HepG2 (cell line): Measurements from ENCODE around the gene ATP11B. TPM values are rescaled to one million over a fixed set of nuclear protein-coding genes. Genes with fewer than 3 reads are reported as not detected.

Source experiments
- ATAC-seq: fragments of 200-7000 bp; cut with Tn5 transposase; 3 replicates; pipeline ENCODE4 v1.9.1; 2020; ENCODE audit warnings: mild to moderate bottlenecking, moderate library complexity
- BruUV-seq: library from RNA; stranded (reverse); fragments of 400-500 nt; replicated peaks from 2 replicates; lab custom pipeline; 2021; lab: Mats Ljungman, UMichigan
- CTCF ChIA-PET: fragments of 300-600 bp; formaldehyde crosslinking; extraction: SDS; loops from one replicate; lab custom pipeline; 2021; ENCODE audit warnings: low total read pairs, inconsistent platforms, low intra/inter-chr PET ratio; lab: Yijun Ruan, JAX
- POLR2A ChIA-PET: fragments of 350-600 bp; sonication (Branson Sonifier 250); formaldehyde crosslinking; loops from one replicate; lab custom pipeline; 2020; ENCODE audit warnings: antibody characterized with exemption, inconsistent platforms; lab: Yijun Ruan, JAX
- DNase-seq: peaks from one replicate; pipeline ENCODE4 v3.0.0-alpha.2; 2015; ENCODE audit warnings: low spot score
- FAIRE-seq: peaks from 3 replicates; lab custom pipeline; 2011; peaks lifted over from hg19 to GRCh38; lab: Jason Lieb, UNC
- H2AFZ ChIP-seq: one replicate; pipeline ENCODE4 v1.6.1; 2011; ENCODE audit warnings: low read length, inconsistent platforms
- H3K27ac ChIP-seq: fragments of 300-600 bp; 3 replicates; pipeline ENCODE4 v1.8.0; 2011; ENCODE audit warnings: mixed run types, mild to moderate bottlenecking, mixed read lengths, low read length, inconsistent platforms; ENCODE audit not compliant: insufficient read depth; ENCODE audit errors: extremely low read length
- H3K27me3 ChIP-seq, 2 experiments: fragments of 200-600 bp in 1 of 2; 2 replicates in 1 of 2; 3 replicates in 1 of 2; pipeline versions ENCODE4 v1.6.0 to v1.8.0; 2011; ENCODE audit warnings: low read length in 2 of 2, mild to moderate bottlenecking in 2 of 2, moderate library complexity in 2 of 2, inconsistent platforms in 1 of 2; ENCODE audit not compliant: insufficient read depth in 2 of 2, control insufficient read depth in 1 of 2
- H3K36me3 ChIP-seq, 2 experiments: fragments of 200-600 bp in 1 of 2; replicated peaks in 1 of 2; 2 replicates in 1 of 2; 3 replicates in 1 of 2; pipeline versions ENCODE4 v1.5.1 to v1.8.0; 2011; ENCODE audit warnings: low read length in 2 of 2, inconsistent platforms in 1 of 2; ENCODE audit not compliant: insufficient read depth in 2 of 2, control insufficient read depth in 1 of 2
- H3K4me1 ChIP-seq: 2 replicates; pipeline ENCODE4 v1.5.1; 2012; ENCODE audit warnings: low read length, inconsistent platforms; ENCODE audit not compliant: insufficient read depth
- H3K4me2 ChIP-seq: 2 replicates; pipeline ENCODE4 v1.6.0; 2011; ENCODE audit warnings: low read depth, low read length, inconsistent platforms
- H3K4me3 ChIP-seq, 3 experiments: fragments of 200-600 bp in 1 of 3; sonication (generic), shearing (Covaris generic) in 1 of 3; replicated peaks in 1 of 3; 2 replicates each; pipeline ENCODE4 v1.5.1; 2011 to 2016; ENCODE audit warnings: low read length in 3 of 3, inconsistent platforms in 2 of 3, low read depth in 2 of 3, mild to moderate bottlenecking in 2 of 3, control low read depth in 1 of 3, mixed read lengths in 1 of 3; ENCODE audit not compliant: insufficient read depth in 1 of 3
- H3K79me2 ChIP-seq: one replicate; pipeline ENCODE4 v1.6.1; 2011; ENCODE audit warnings: low read length, inconsistent platforms; ENCODE audit not compliant: insufficient read depth
- H3K9ac ChIP-seq: 2 replicates; pipeline ENCODE4 v1.6.0; 2011; ENCODE audit warnings: mild to moderate bottlenecking, low read depth, low read length, inconsistent platforms; ENCODE audit not compliant: insufficient read depth
- H3K9me3 ChIP-seq: 2 replicates; pipeline ENCODE4 v1.5.1; 2012; ENCODE audit warnings: mild to moderate bottlenecking, low read length
- H4K20me1 ChIP-seq: 2 replicates; pipeline ENCODE4 v1.6.0; 2011; ENCODE audit warnings: inconsistent platforms, mild to moderate bottlenecking, low read length, moderate library complexity; ENCODE audit not compliant: insufficient read depth
- AGO1 ChIP-seq: fragments of 200-400 bp; formaldehyde crosslinking; IDR thresholded peaks from 2 replicates; pipeline ENCODE4 v1.6.1; 2017; ENCODE audit warnings: mild to moderate bottlenecking, low read depth, low read length, moderate library complexity; ENCODE audit not compliant: poor library complexity, severe bottlenecking
- CEBPB ChIP-seq: IDR thresholded peaks from 2 replicates; pipeline ENCODE4 v1.6.1; 2011; ENCODE audit warnings: low read depth, low read length, improper control_type of control experiment, borderline replicate concordance
- CENPBD1 ChIP-seq: sonication (generic); formaldehyde crosslinking; IDR thresholded peaks from 2 replicates; pipeline ENCODE4 v1.8.0; 2022; ENCODE audit warnings: missing genetic modification reagents, low read depth, mild to moderate bottlenecking, borderline replicate concordance
- DR1 ChIP-seq: sonication (generic); formaldehyde crosslinking; IDR thresholded peaks from 2 replicates; pipeline ENCODE4 v1.8.0; 2021; ENCODE audit warnings: mild to moderate bottlenecking, missing genetic modification reagents, inconsistent platforms
- MTA1 ChIP-seq: sonication (generic); formaldehyde crosslinking; IDR thresholded peaks from 2 replicates; pipeline ENCODE4 v1.4.0; 2020; ENCODE audit warnings: missing genetic modification reagents, mild to moderate bottlenecking, borderline replicate concordance
- MXI1 ChIP-seq: IDR thresholded peaks from 3 replicates; pipeline ENCODE4 v1.6.1; 2012; ENCODE audit warnings: low read depth, low read length, inconsistent platforms, borderline replicate concordance
- MYC ChIP-seq: sonication (generic); formaldehyde crosslinking; IDR thresholded peaks from 2 replicates; pipeline ENCODE4 v1.9.0; 2021; ENCODE audit warnings: missing genetic modification reagents, borderline replicate concordance
- ONECUT2 ChIP-seq: sonication (generic); formaldehyde crosslinking; IDR thresholded peaks from 2 replicates; pipeline ENCODE4 v1.4.0; 2020; ENCODE audit warnings: missing genetic modification reagents
- SMARCE1 ChIP-seq: fragments of 450-650 bp; IDR thresholded peaks from 2 replicates; pipeline ENCODE4 v1.6.1; 2017; ENCODE audit warnings: borderline replicate concordance
- TEF ChIP-seq: sonication (generic); formaldehyde crosslinking; IDR thresholded peaks from 2 replicates; pipeline ENCODE4 v1.5.0; 2020; ENCODE audit warnings: missing genetic modification reagents
- ZNF274 ChIP-seq: sonication (generic); formaldehyde crosslinking; IDR thresholded peaks from 2 replicates; pipeline ENCODE4 v1.5.1; 2020; ENCODE audit warnings: mild to moderate bottlenecking, missing genetic modification reagents
- ZNF281 ChIP-seq: sonication (generic); formaldehyde crosslinking; IDR thresholded peaks from 2 replicates; pipeline ENCODE4 v1.4.0; 2020; ENCODE audit warnings: missing genetic modification reagents, borderline replicate concordance
- ZNF296 ChIP-seq: sonication (generic); formaldehyde crosslinking; conservative IDR thresholded peaks from 2 replicates; pipeline ENCODE4 v1.5.0; 2020; ENCODE audit warnings: mild to moderate bottlenecking, missing genetic modification reagents
- ZNF768 ChIP-seq: sonication (generic); formaldehyde crosslinking; IDR thresholded peaks from 2 replicates; pipeline ENCODE4 v1.4.0; 2020; ENCODE audit warnings: missing genetic modification reagents
- ZXDC ChIP-seq: sonication (generic); formaldehyde crosslinking; IDR thresholded peaks from 2 replicates; pipeline ENCODE4 v1.5.0; 2020; ENCODE audit warnings: mild to moderate bottlenecking, missing genetic modification reagents
- WGBS: methylation state at CpG from one replicate; pipeline ENCODE4 v1.1.6; 2017; ENCODE audit warnings: low lambda C conversion rate; 5-methylcytosine and 5-hydroxymethylcytosine counted together
- in situ Hi-C: cut with HindIII; loops from 2 replicates; pipeline ENCODE4 v1.10.0; 2017; ENCODE audit warnings: low pct_unique_long_range_greater_than_20kb; ENCODE audit not compliant: extremely low pct_ligation_motif_present
- intact Hi-C: fragments of 100-400 bp; cut with micrococcal nuclease; formaldehyde crosslinking; loops from one replicate; pipeline ENCODE4 v1.10.0; 2022; ENCODE audit not compliant: unreplicated experiment
- polyA plus RNA-seq, 8 experiments: library from polyadenylated mRNA; depleted of rRNA in 3 of 8; stranded (reverse) in 7 of 8; unstranded in 1 of 8; fragments of >200 nt; fragmentation: Illumina TruSeq in 4 of 8; extraction: Trizol in 4 of 8; gene quantifications; 2 replicates each; pipeline versions ENCODE4 v1.2.1 to v1.2.3, GENCODE V29; 2011 to 2016; ENCODE audit warnings: low read depth in 4 of 8, missing spikeins in 1 of 8, mixed read lengths in 1 of 8; ENCODE audit not compliant: insufficient read depth in 1 of 8
- total RNA-seq, 5 experiments: library from RNA; depleted of rRNA; stranded (reverse); fragments of >200 nt; fragmentation: Illumina TruSeq; extraction: Trizol; gene quantifications; 2 replicates each; pipeline ENCODE4 v1.2.3, GENCODE V29; 2016; ENCODE audit warnings: low read depth in 1 of 5

Gene ATP11B
- total and polyA plus RNA-seq, 2 of the 13 experiments (the other 11 are each of a cell fraction or from before 2014, with no cell fraction given): 10.1 to 22.9 TPM

- intact Hi-C loops: no loop called here
- H3K4me3 ChIP-seq: no peak overlapping the region
- peaks cover 0 to 23% of the 10 kb centered on the region in 2 experiments; a peak in 4 of 5 replicates for H3K27me3 ChIP-seq
- H3K79me2 ChIP-seq: no peaks in the 10 kb centered on the region
- no peak overlapping the region for H3K9ac ChIP-seq
- ChIA-PET POLR2A (no interaction called here), CTCF (no interaction called here)
- no TSS peak for BruUV-seq
- 25% methylated on average over 5 of the region's 5 CpGs for WGBS
- H3K4me1 ChIP-seq: no peaks in the 10 kb centered on the region
- no peaks in the 10 kb centered on the region for H3K36me3 ChIP-seq
- no peak for FAIRE-seq
- H3K9me3 ChIP-seq: no peaks in the 10 kb centered on the region
- no peaks in the 10 kb centered on the region for H4K20me1 ChIP-seq
- no peak for ATAC-seq
- no peak for DNase-seq
- H3K27ac ChIP-seq: no peak overlapping the region
- H3K4me2 ChIP-seq: no peak overlapping the region
- in situ Hi-C loops: no loop called here
- no peak overlapping the region for H2AFZ ChIP-seq
- TF ChIP-seq SMARCE1 (no peak), DR1 (CRISPR knock-in tag) (no peak), ZNF768 (no peak), MTA1 (CRISPR knock-in tag) (no peak), ZXDC (CRISPR knock-in tag) (no peak), ONECUT2 (no peak), MYC (CRISPR knock-in tag) (no peak), CENPBD1 (CRISPR knock-in tag) (no peak), AGO1 (no peak), ZNF274 (no peak), ZNF281 (CRISPR knock-in tag) (no peak), CEBPB (no peak), ZNF296 (CRISPR knock-in tag) (no peak), MXI1 (no peak), TEF (no peak)
Measured at GRCh38 chr3:182786564-182787196, 6.6 kb upstream of the ATP11B start.
